K562 (cell line): ENCODE measurements around the gene FAM219A. TPM values are rescaled to one million over a fixed set of nuclear protein-coding genes. Genes with fewer than 3 reads are reported as not detected.

ENCODE experiments used
- ATAC-seq: fragments of 200-7000 bp; cut with Tn5 transposase; 3 replicates; pipeline ENCODE4 v1.9.1; 2020; ENCODE audit warnings: moderate library complexity
- BruUV-seq: library from RNA; stranded (reverse); fragments of 400-500 nt; replicated peaks from 2 replicates; lab custom pipeline; 2021; lab: Mats Ljungman, UMichigan
- CTCF ChIA-PET: fragments of 300-600 bp; formaldehyde crosslinking; extraction: SDS; loops from one replicate; lab custom pipeline; 2021; ENCODE audit warnings: low intra/inter-chr PET ratio; lab: Yijun Ruan, JAX
- POLR2A ChIA-PET: fragments of 300-600, 350-650 bp; sonication (Branson Sonifier 250); formaldehyde crosslinking; extraction: SDS; loops from one replicate; lab custom pipeline; 2021; ENCODE audit warnings: antibody characterized with exemption, inconsistent platforms; lab: Yijun Ruan, JAX
- DNase-seq, 4 experiments: peaks; one replicate each; pipeline versions ENCODE4 v3.0.0 to v3.0.0-alpha.2; 2011 to 2018; ENCODE audit warnings: low spot score in 3 of 4, mixed read lengths in 3 of 4; ENCODE audit errors: extremely low read depth in 1 of 4
- FAIRE-seq: peaks from 2 replicates; lab custom pipeline; 2011; peaks lifted over from hg19 to GRCh38; lab: Jason Lieb, UNC
- H2AFZ ChIP-seq: 2 replicates; pipeline ENCODE4 v1.6.0; 2011; ENCODE audit warnings: low read depth, low read length, control low read depth, inconsistent platforms
- H3K27ac ChIP-seq: fragments of 200-600 bp; 3 replicates; pipeline ENCODE4 v1.8.0; 2011; ENCODE audit warnings: low read depth, mild to moderate bottlenecking, control low read depth, inconsistent platforms, low read length, moderate library complexity, mixed read lengths; ENCODE audit errors: extremely low read depth
- H3K27me3 ChIP-seq, 2 experiments: fragments of 300-600 bp in 1 of 2; 2 replicates in 1 of 2; 3 replicates in 1 of 2; pipeline versions ENCODE4 v1.6.0 to v1.8.0; 2011; ENCODE audit warnings: inconsistent platforms in 2 of 2, low read length in 2 of 2, mild to moderate bottlenecking in 1 of 2, mixed read lengths in 1 of 2, moderate library complexity in 1 of 2; ENCODE audit not compliant: control insufficient read depth in 2 of 2, insufficient read depth in 2 of 2
- H3K36me3 ChIP-seq: fragments of 300-600 bp; 3 replicates; pipeline ENCODE4 v1.8.0; 2011; ENCODE audit warnings: mild to moderate bottlenecking, low read length, inconsistent platforms; ENCODE audit not compliant: control insufficient read depth, insufficient read depth
- H3K4me1 ChIP-seq, 2 experiments: fragments of 200-600 bp in 1 of 2; replicated peaks in 1 of 2; 2 replicates in 1 of 2; 3 replicates in 1 of 2; pipeline versions ENCODE4 v1.5.1 to v1.8.0; 2011; ENCODE audit warnings: inconsistent platforms in 2 of 2, low read length in 2 of 2, mild to moderate bottlenecking in 1 of 2, mixed read lengths in 1 of 2, moderate library complexity in 1 of 2; ENCODE audit not compliant: control insufficient read depth in 2 of 2, insufficient read depth in 2 of 2
- H3K4me2 ChIP-seq: 2 replicates; pipeline ENCODE4 v1.6.1; 2011; ENCODE audit warnings: low read length, control low read depth, inconsistent platforms, mixed read lengths; ENCODE audit not compliant: insufficient read depth
- H3K4me3 ChIP-seq: fragments of 200-600 bp; sonication (generic), shearing (Covaris generic); 2 replicates; pipeline ENCODE4 v1.5.1; 2016; ENCODE audit warnings: control low read depth, inconsistent platforms
- H3K79me2 ChIP-seq: fragments of 200-600 bp; 3 replicates; pipeline ENCODE4 v1.8.0; 2011; ENCODE audit warnings: low read length, inconsistent platforms; ENCODE audit not compliant: control insufficient read depth, insufficient read depth
- H3K9ac ChIP-seq, 2 experiments: 2 replicates each; pipeline versions ENCODE4 v1.6.0 to v1.6.1; 2011; ENCODE audit warnings: low read depth in 2 of 2, low read length in 2 of 2, control low read depth in 1 of 2, inconsistent platforms in 1 of 2, mild to moderate bottlenecking in 1 of 2, mixed read lengths in 1 of 2; ENCODE audit not compliant: insufficient read depth in 1 of 2
- H3K9me1 ChIP-seq: one replicate; pipeline ENCODE4 v1.6.0; 2011; ENCODE audit warnings: inconsistent platforms, mild to moderate bottlenecking, low read length, moderate library complexity; ENCODE audit not compliant: control insufficient read depth, insufficient read depth
- H3K9me3 ChIP-seq: replicated peaks from 2 replicates; pipeline ENCODE4 v1.5.1; 2011; ENCODE audit warnings: low read depth, low read length, inconsistent platforms; ENCODE audit not compliant: control insufficient read depth, insufficient read depth
- H4K20me1 ChIP-seq: replicated peaks from 2 replicates; pipeline ENCODE4 v1.6.1; 2011; ENCODE audit warnings: low read length, inconsistent platforms, mixed read lengths; ENCODE audit not compliant: control insufficient read depth, insufficient read depth
- CBX5 ChIP-seq: IDR thresholded peaks from 2 replicates; pipeline ENCODE4 v1.6.1; 2014; ENCODE audit warnings: low read depth, borderline replicate concordance
- ERF ChIP-seq: fragments of 450-650 bp; formaldehyde crosslinking; IDR thresholded peaks from 2 replicates; pipeline ENCODE4 v1.4.0; 2020; ENCODE audit warnings: mild to moderate bottlenecking, mixed read lengths
- ETV6 ChIP-seq, 3 experiments: fragments of 150-350 bp in 1 of 3; sonication (generic) in 1 of 3; formaldehyde crosslinking in 1 of 3; IDR thresholded peaks; 2 replicates each; pipeline versions ENCODE4 v1.6.1 to v1.8.0; 2014 to 2022; ENCODE audit warnings: borderline replicate concordance in 2 of 3, low read depth in 2 of 3, antibody characterized with exemption in 1 of 3, low read length in 1 of 3, mild to moderate bottlenecking in 1 of 3, missing genetic modification reagents in 1 of 3
- GATA2 ChIP-seq: sonication (generic); formaldehyde crosslinking; IDR thresholded peaks from 2 replicates; pipeline ENCODE4 v1.4.0; 2020; ENCODE audit warnings: mild to moderate bottlenecking, missing genetic modification reagents
- HDAC2 ChIP-seq: fragments of 450-650 bp; IDR thresholded peaks from 2 replicates; pipeline ENCODE4 v1.6.1; 2016; ENCODE audit warnings: mild to moderate bottlenecking
- IRF2 ChIP-seq: sonication (generic); formaldehyde crosslinking; IDR thresholded peaks from 2 replicates; pipeline ENCODE4 v1.8.1; 2022; ENCODE audit warnings: mild to moderate bottlenecking, missing genetic modification reagents
- MTA1 ChIP-seq: fragments of 450-650 bp; IDR thresholded peaks from 2 replicates; pipeline ENCODE4 v1.6.1; 2017; ENCODE audit warnings: borderline replicate concordance
- MTA3 ChIP-seq: fragments of 450-650 bp; formaldehyde crosslinking; IDR thresholded peaks from 2 replicates; pipeline ENCODE4 v1.6.1; 2017; ENCODE audit warnings: mild to moderate bottlenecking, borderline replicate concordance
- NCOA6 ChIP-seq: fragments of 450-650 bp; IDR thresholded peaks from 2 replicates; pipeline ENCODE4 v1.6.1; 2017; ENCODE audit warnings: mild to moderate bottlenecking
- POLR2AphosphoS2 ChIP-seq: IDR thresholded peaks from 2 replicates; pipeline ENCODE4 v1.6.1; 2012; ENCODE audit warnings: low read length, improper control_type of control experiment
- POLR3A ChIP-seq: IDR thresholded peaks from 2 replicates; pipeline ENCODE4 v1.6.1; 2011; ENCODE audit warnings: borderline replicate concordance, mild to moderate bottlenecking, moderate library complexity; ENCODE audit not compliant: insufficient read length, insufficient read depth; ENCODE audit errors: extremely low read depth
- RB1 ChIP-seq: fragments of 450-650 bp; IDR thresholded peaks from 2 replicates; pipeline ENCODE4 v1.6.1; 2017; ENCODE audit warnings: low read depth, mild to moderate bottlenecking
- RCOR1 ChIP-seq, 2 experiments: IDR thresholded peaks; 2 replicates each; pipeline ENCODE4 v1.6.1; 2012; ENCODE audit warnings: low read depth in 2 of 2, low read length in 2 of 2, borderline replicate concordance in 1 of 2, improper control_type of control experiment in 1 of 2
- SMARCA4 ChIP-seq: fragments of 450-650 bp; IDR thresholded peaks from 2 replicates; pipeline ENCODE4 v1.6.1; 2016
- SMC3 ChIP-seq: conservative IDR thresholded peaks from 2 replicates; pipeline ENCODE4 v1.6.1; 2011; ENCODE audit warnings: low read depth, low read length, improper control_type of control experiment; ENCODE audit not compliant: insufficient read depth
- ZBTB12 ChIP-seq: fragments of 250-450 bp; sonication (Bioruptor Pico); IDR thresholded peaks from 2 replicates; pipeline ENCODE4 v1.4.0; 2020
- ZNF175 ChIP-seq: fragments of 200-800 bp; sonication (Bioruptor generic); IDR thresholded peaks from 2 replicates; pipeline ENCODE4 v1.6.1; 2016; ENCODE audit warnings: low read depth, mild to moderate bottlenecking, missing genetic modification characterization, missing compliant biosample characterization
- ZNF217 ChIP-seq: sonication (generic); formaldehyde crosslinking; IDR thresholded peaks from 2 replicates; pipeline ENCODE4 v1.8.0; 2022; ENCODE audit warnings: mild to moderate bottlenecking, missing genetic modification reagents
- ZNF224 ChIP-seq: sonication (generic); formaldehyde crosslinking; IDR thresholded peaks from 2 replicates; pipeline ENCODE4 v1.8.0; 2022; ENCODE audit warnings: mild to moderate bottlenecking, missing genetic modification reagents
- WGBS: fragments of 100-300 bp; shearing (Covaris generic); methylation state at CpG from one replicate; pipeline ENCODE4 v1.1.6; 2016; ENCODE audit warnings: low coverage, mixed read lengths; ENCODE audit not compliant: insufficient coverage; ENCODE audit errors: missing lambda C conversion rate; 5-methylcytosine and 5-hydroxymethylcytosine counted together
- in situ Hi-C: fragments of 300-500 bp; cut with MboI; formaldehyde crosslinking; loops from 4 replicates; pipeline ENCODE4 v1.15.0; 2018; ENCODE audit warnings: inconsistent platforms, mixed read lengths
- intact Hi-C: fragments of 100-400 bp; cut with micrococcal nuclease; formaldehyde crosslinking; loops from 2 replicates; pipeline ENCODE4 v1.14.2; 2022
- polyA plus RNA-seq, 8 experiments: library from polyadenylated mRNA; depleted of rRNA in 4 of 8; stranded (reverse) in 5 of 8; unstranded in 3 of 8; fragments of >200 nt; fragmentation: Nextera tagmentation in 2 of 8; fragmentation: Illumina TruSeq in 1 of 8; extraction: Ambion mirVana in 2 of 8; extraction: Trizol in 1 of 8; gene quantifications; 2 replicates each; pipeline versions ENCODE4 v1.2.1 to v1.2.3, GENCODE V29; 2011 to 2014; ENCODE audit warnings: inconsistent platforms in 1 of 8, missing spikeins in 1 of 8
- total RNA-seq, 7 experiments: library from RNA; depleted of rRNA in 6 of 7; stranded (reverse); fragments of >200 nt in 6 of 7; fragmentation: Illumina TruSeq in 2 of 7; extraction: Trizol in 2 of 7; gene quantifications; 2 replicates each; pipeline versions ENCODE4 v1.2.1 to v1.2.3, GENCODE V29; 2011 to 2021; ENCODE audit warnings: low replicate concordance in 1 of 7
- TF ChIP-seq, protein P1 (sequence below): fragments of 250-450 bp; sonication (Bioruptor Pico); IDR thresholded peaks from 2 replicates; pipeline ENCODE4 v1.5.0; 2021

The FAM219A gene
- total and polyA plus RNA-seq, 9 of the 15 experiments (the other 6 are each of a cell fraction or from before 2014, with no cell fraction given), result 0.63 to 8.6 (median 2.9) TPM

GRCh38 chr9:34386656-34387055 is 71.7 kb downstream of the FAM219A start (continued):
- TF ChIP-seq IRF2 (CRISPR knock-in tag) (no peak), SMARCA4 (no peak), ZNF217 (no peak), HDAC2 (no peak), MTA1 (no peak), MTA3 (no peak), CBX5 (no peak), ZBTB12 (no peak), ZNF175 (CRISPR knock-in tag) (no peak)

GRCh38 chr9:34385561-34386230 is 72.7 kb downstream of the FAM219A start:
- intact Hi-C loops, result no loop called here
- ChIA-PET POLR2A (interaction anchor here (0.6 kb wide), 1 partner anchor 13 kb away, joined by 3 read pairs; no protein-coding TSS in a partner anchor), CTCF (no interaction called here)
- ATAC-seq (no peak), DNase-seq (no peak), FAIRE-seq (no peak)
- Histone ChIP-seq H3K9me3 (no peaks in the 10 kb centered on the region), H3K9me1 (no peaks in the 10 kb centered on the region), H3K9ac (no peak overlapping the region), H2AFZ (no peak overlapping the region), H3K4me3 (no peak overlapping the region), H3K4me1 (peaks cover 6 to 8% of the 10 kb centered on the region in 2 experiments; a peak in 3 of 5 replicates), H4K20me1 (no peaks in the 10 kb centered on the region), H3K4me2 (no peak overlapping the region), H3K27ac (no peak overlapping the region), H3K27me3 (no peaks in the 10 kb centered on the region), H3K79me2 (no peaks in the 10 kb centered on the region), H3K36me3 (no peaks in the 10 kb centered on the region)
- no TSS peak for BruUV-seq
- TF ChIP-seq ERF (CRISPR knock-in tag) (no peak), ZNF224 (CRISPR knock-in tag) (no peak), NCOA6 (no peak), RCOR1 (IDR thresholded peaks at IDR 0.05; ENCODE audit: borderline replicate concordance in 1 of 2, low read depth in 2 of 2, low read length in 2 of 2) (no peak), POLR3A (no peak), POLR2AphosphoS2 (no peak), SMC3 (no peak), GATA2 (CRISPR knock-in tag) (no peak), ETV6 (IDR thresholded peaks at IDR 0.05; ENCODE audit: borderline replicate concordance in 1 of 2, low read depth in 2 of 2, low read length in 1 of 2) (no peak), ETV6 (CRISPR knock-in tag; IDR thresholded peaks at IDR 0.05; ENCODE audit: borderline replicate concordance) (no peak), RB1 (no peak)
- TF ChIP-seq, protein P1, sequence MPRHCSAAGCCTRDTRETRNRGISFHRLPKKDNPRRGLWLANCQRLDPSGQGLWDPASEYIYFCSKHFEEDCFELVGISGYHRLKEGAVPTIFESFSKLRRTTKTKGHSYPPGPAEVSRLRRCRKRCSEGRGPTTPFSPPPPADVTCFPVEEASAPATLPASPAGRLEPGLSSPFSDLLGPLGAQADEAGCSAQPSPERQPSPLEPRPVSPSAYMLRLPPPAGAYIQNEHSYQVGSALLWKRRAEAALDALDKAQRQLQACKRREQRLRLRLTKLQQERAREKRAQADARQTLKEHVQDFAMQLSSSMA, result no peak
- in situ Hi-C loops, result no loop called here
- WGBS, result 80% methylated on average over 1 of the region's 6 CpGs
